Chondrocyte (in vitro differentiated cells): ENCODE measurements around the gene DELE1. TPM values are rescaled to one million over a fixed set of nuclear protein-coding genes. Genes with fewer than 3 reads are reported as not detected.

Source experiments
- DNase-seq: peaks from one replicate; pipeline ENCODE4 v3.0.0; 2021; ENCODE audit warnings: mixed read lengths, low spot score
- H3K27ac Mint-ChIP-seq: one replicate; pipeline ENCODE4 v1.8.0; 2021; ENCODE audit warnings: mild to moderate bottlenecking, moderate library complexity, mixed read lengths; ENCODE audit not compliant: unreplicated experiment
- H3K27me3 Mint-ChIP-seq: 2 replicates; pipeline ENCODE4 v1.8.0; 2021; ENCODE audit warnings: low read depth, mixed read lengths
- H3K36me3 Mint-ChIP-seq: 2 replicates; pipeline ENCODE4 v1.8.0; 2021; ENCODE audit warnings: low read depth, mixed read lengths
- H3K4me1 Mint-ChIP-seq: 2 replicates; pipeline ENCODE4 v1.8.0; 2021; ENCODE audit warnings: low read depth, mild to moderate bottlenecking, mixed read lengths
- H3K4me3 Mint-ChIP-seq: one replicate; pipeline ENCODE4 v1.8.0; 2021; ENCODE audit warnings: mild to moderate bottlenecking, moderate library complexity, mixed read lengths; ENCODE audit not compliant: unreplicated experiment
- H3K9me3 Mint-ChIP-seq: 2 replicates; pipeline ENCODE4 v1.8.0; 2021; ENCODE audit warnings: low read depth, mixed read lengths
- CTCF ChIP-seq: fragments of 200-600 bp; sonication (generic); IDR thresholded peaks from 2 replicates; pipeline ENCODE4 v1.5.0; 2021; ENCODE audit warnings: antibody characterized with exemption, mild to moderate bottlenecking, moderate library complexity
- total RNA-seq: library from RNA; stranded (reverse); gene quantifications from 3 replicates; pipeline ENCODE4 v1.2.1, GENCODE V29; 2021

Gene DELE1
- total RNA-seq, 1 donor from 2014 or later: 43.8 TPM

- H3K36me3 Mint-ChIP-seq: no peaks in the 10 kb centered on the region
- DNase-seq: no peak
- no peaks in the 10 kb centered on the region for H3K4me1 Mint-ChIP-seq
- H3K9me3 Mint-ChIP-seq: peaks cover 3% of the 10 kb centered on the region
- peaks cover 10% of the 10 kb centered on the region for H3K27me3 Mint-ChIP-seq
- H3K4me3 Mint-ChIP-seq: no peak overlapping the region
- no peak for TF ChIP-seq CTCF
- H3K27ac Mint-ChIP-seq: no peak overlapping the region
These were observed 17.2 kb upstream of the DELE1 start for GRCh38 chr5:141906517-141906916.

- no peak overlapping the region for H3K27ac Mint-ChIP-seq
- H3K4me3 Mint-ChIP-seq: no peak overlapping the region
- TF ChIP-seq CTCF: no peak
- peaks cover 3% of the 10 kb centered on the region for H3K9me3 Mint-ChIP-seq
- no peaks in the 10 kb centered on the region for H3K36me3 Mint-ChIP-seq
- no peak for DNase-seq
- H3K4me1 Mint-ChIP-seq: no peaks in the 10 kb centered on the region
- peaks cover 8% of the 10 kb centered on the region for H3K27me3 Mint-ChIP-seq
These were observed 16.7 kb upstream of the DELE1 start for GRCh38 chr5:141906972-141907371.

- no peak overlapping the region for H3K4me3 Mint-ChIP-seq
- H3K27ac Mint-ChIP-seq: no peak overlapping the region
- no peak for DNase-seq
- peaks cover 6% of the 10 kb centered on the region for H3K4me1 Mint-ChIP-seq
- H3K27me3 Mint-ChIP-seq: peaks cover 10% of the 10 kb centered on the region
- peaks cover 3% of the 10 kb centered on the region for H3K9me3 Mint-ChIP-seq
- no peaks in the 10 kb centered on the region for H3K36me3 Mint-ChIP-seq
- no peak for TF ChIP-seq CTCF
These were observed 14.9 kb upstream of the DELE1 start for GRCh38 chr5:141908796-141909195.

- Mint-ChIP-seq H3K9me3 (peaks cover 3% of the 10 kb centered on the region), H3K4me1 (peaks cover 9% of the 10 kb centered on the region), H3K27ac (no peak overlapping the region), H3K27me3 (peaks cover 10% of the 10 kb centered on the region), H3K4me3 (no peak overlapping the region), H3K36me3 (no peaks in the 10 kb centered on the region)
- TF ChIP-seq CTCF: no peak
- no peak for DNase-seq
These were observed 14.5 kb upstream of the DELE1 start for GRCh38 chr5:141909212-141909611.

- Mint-ChIP-seq H3K9me3 (peaks cover 3% of the 10 kb centered on the region), H3K36me3 (no peaks in the 10 kb centered on the region), H3K27ac (no peak overlapping the region), H3K27me3 (peaks cover 8% of the 10 kb centered on the region), H3K4me1 (peaks cover 9% of the 10 kb centered on the region), H3K4me3 (no peak overlapping the region)
- no peak for DNase-seq
- TF ChIP-seq CTCF: no peak
These were observed 13.4 kb upstream of the DELE1 start for GRCh38 chr5:141910271-141910673.
